HepG2 (cell line): ENCODE measurements around the gene TAF1A. TPM values are rescaled to one million over a fixed set of nuclear protein-coding genes. Genes with fewer than 3 reads are reported as not detected.

ENCODE experiments used
- ARID5B ChIP-seq: IDR thresholded peaks from 2 replicates; pipeline ENCODE4 v1.4.0; 2020; ENCODE audit warnings: mild to moderate bottlenecking, missing genetic modification reagents
- CEBPB ChIP-seq: IDR thresholded peaks from 2 replicates; pipeline ENCODE4 v1.6.1; 2011; ENCODE audit warnings: low read depth, low read length, improper control_type of control experiment, borderline replicate concordance
- ELF3 ChIP-seq: IDR thresholded peaks from 2 replicates; pipeline ENCODE4 v1.6.1; 2016; ENCODE audit warnings: missing genetic modification reagents, missing compliant biosample characterization
- FOSL1 ChIP-seq: sonication (generic); formaldehyde crosslinking; IDR thresholded peaks from 2 replicates; pipeline ENCODE4 v1.9.0; 2021; ENCODE audit warnings: missing genetic modification reagents, borderline replicate concordance
- FOXA3 ChIP-seq: IDR thresholded peaks from 2 replicates; pipeline ENCODE4 v1.6.1; 2016; ENCODE audit warnings: missing genetic modification reagents, missing compliant biosample characterization
- FOXO1 ChIP-seq: sonication (generic); formaldehyde crosslinking; IDR thresholded peaks from 2 replicates; pipeline ENCODE4 v1.4.0; 2020; ENCODE audit warnings: missing genetic modification reagents
- HNF4A ChIP-seq: sonication (generic); formaldehyde crosslinking; IDR thresholded peaks from 2 replicates; pipeline ENCODE4 v1.4.0; 2020; ENCODE audit warnings: missing genetic modification reagents
- IRF2 ChIP-seq: IDR thresholded peaks from 2 replicates; pipeline ENCODE4 v1.6.1; 2018; ENCODE audit warnings: missing genetic modification reagents, missing compliant biosample characterization
- JUN ChIP-seq: sonication (generic); formaldehyde crosslinking; IDR thresholded peaks from 2 replicates; pipeline ENCODE4 v1.4.0; 2020; ENCODE audit warnings: mild to moderate bottlenecking, missing genetic modification reagents
- KLF12 ChIP-seq: sonication (generic); formaldehyde crosslinking; IDR thresholded peaks from 2 replicates; pipeline ENCODE4 v1.4.0; 2020; ENCODE audit warnings: missing genetic modification reagents, borderline replicate concordance
- ONECUT2 ChIP-seq: sonication (generic); formaldehyde crosslinking; IDR thresholded peaks from 2 replicates; pipeline ENCODE4 v1.4.0; 2020; ENCODE audit warnings: missing genetic modification reagents
- PAXIP1 ChIP-seq: sonication (generic); formaldehyde crosslinking; conservative IDR thresholded peaks from 2 replicates; pipeline ENCODE4 v1.4.0; 2020; ENCODE audit warnings: mild to moderate bottlenecking, missing genetic modification reagents, moderate library complexity
- SNAPC2 ChIP-seq: sonication (generic); formaldehyde crosslinking; IDR thresholded peaks from 2 replicates; pipeline ENCODE4 v1.8.1; 2022; ENCODE audit warnings: mild to moderate bottlenecking, missing genetic modification reagents
- SOX13 ChIP-seq, 3 experiments: fragments of 450-650 bp in 1 of 3; sonication (generic) in 1 of 3; formaldehyde crosslinking in 1 of 3; IDR thresholded peaks in 2 of 3; conservative IDR thresholded peaks in 1 of 3; 2 replicates each; pipeline versions ENCODE4 v1.5.0 to v1.6.1; 2016 to 2020; ENCODE audit warnings: antibody characterized with exemption in 1 of 3, mild to moderate bottlenecking in 1 of 3, missing compliant biosample characterization in 1 of 3, missing genetic modification reagents in 1 of 3, moderate library complexity in 1 of 3
- SOX6 ChIP-seq, 2 experiments: fragments of 450-650 bp in 1 of 2; sonication (generic) in 1 of 2; formaldehyde crosslinking in 1 of 2; IDR thresholded peaks; 2 replicates each; pipeline versions ENCODE4 v1.4.0 to v1.6.1; 2017 to 2020; ENCODE audit warnings: antibody characterized with exemption in 1 of 2, mild to moderate bottlenecking in 1 of 2, missing genetic modification reagents in 1 of 2
- ZIK1 ChIP-seq: sonication (generic); formaldehyde crosslinking; IDR thresholded peaks from 2 replicates; pipeline ENCODE4 v1.5.0; 2020; ENCODE audit warnings: mild to moderate bottlenecking, low read depth, missing genetic modification reagents, borderline replicate concordance
- polyA plus RNA-seq, 8 experiments: library from polyadenylated mRNA; depleted of rRNA in 3 of 8; stranded (reverse) in 7 of 8; unstranded in 1 of 8; fragments of >200 nt; fragmentation: Illumina TruSeq in 4 of 8; extraction: Trizol in 4 of 8; gene quantifications; 2 replicates each; pipeline versions ENCODE4 v1.2.1 to v1.2.3, GENCODE V29; 2011 to 2016; ENCODE audit warnings: low read depth in 4 of 8, missing spikeins in 1 of 8, mixed read lengths in 1 of 8; ENCODE audit not compliant: insufficient read depth in 1 of 8
- total RNA-seq, 5 experiments: library from RNA; depleted of rRNA; stranded (reverse); fragments of >200 nt; fragmentation: Illumina TruSeq; extraction: Trizol; gene quantifications; 2 replicates each; pipeline ENCODE4 v1.2.3, GENCODE V29; 2016; ENCODE audit warnings: low read depth in 1 of 5
- TF ChIP-seq, protein P1 (sequence below): IDR thresholded peaks from 2 replicates; pipeline ENCODE4 v1.6.1; 2016
- TF ChIP-seq, protein P2 (sequence below): sonication (generic); formaldehyde crosslinking; IDR thresholded peaks from 2 replicates; pipeline ENCODE4 v1.8.1; 2022; ENCODE audit warnings: low read depth, mild to moderate bottlenecking, missing genetic modification reagents

TAF1A gene
- total and polyA plus RNA-seq, 2 of the 13 experiments (the other 11 are each of a cell fraction or from before 2014, with no cell fraction given): 3.3 to 10.7 TPM

DNA sequence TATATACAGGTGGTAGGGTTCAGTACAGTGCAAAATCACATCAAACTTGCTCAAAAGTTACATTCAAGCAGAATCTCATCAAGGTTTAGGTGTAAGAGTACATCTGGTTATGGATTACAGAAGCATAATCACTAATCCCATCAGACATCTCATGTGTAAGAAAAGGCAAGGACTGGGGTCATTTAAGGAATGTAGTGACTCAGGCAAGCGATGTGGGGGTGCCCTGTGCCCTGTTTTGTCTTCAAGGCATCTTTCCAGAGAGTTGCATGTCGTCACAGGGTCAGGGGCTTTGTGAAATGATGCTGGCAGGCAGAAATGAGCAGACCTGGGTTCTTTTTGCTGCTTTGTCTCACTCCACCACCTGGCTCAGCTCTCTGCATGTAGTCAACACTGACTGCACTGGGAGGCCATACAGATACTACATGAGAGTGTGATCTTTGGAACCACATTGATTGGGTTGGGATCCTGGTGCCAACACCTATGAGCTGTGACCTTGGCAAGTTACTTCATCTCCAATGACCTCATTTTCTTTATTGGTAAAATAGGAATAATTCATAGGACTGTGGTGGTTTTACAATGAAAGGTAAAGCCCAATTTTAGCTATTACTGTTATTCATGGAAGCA, 33.6 kb downstream of the TAF1A start (continued):
- TF ChIP-seq ONECUT2 (CRISPR knock-in tag) (peak; percentile 80), SOX6 (IDR thresholded peaks at IDR 0.05) (no peak), SOX6 (CRISPR knock-in tag; IDR thresholded peaks at IDR 0.05) (0 out of 2 replicates have a peak, but pooled peaks have one; percentile 9), JUN (CRISPR knock-in tag) (peak; percentile 78; the same call in 1 of the 2 replicates), SNAPC2 (no peak), PAXIP1 (CRISPR knock-in tag) (peak; percentile 80), FOSL1 (CRISPR knock-in tag) (no peak), HNF4A (CRISPR knock-in tag) (peak; percentile 82), ZIK1 (CRISPR knock-in tag) (no peak), SOX13 (IDR thresholded peaks at IDR 0.05) (no peak), SOX13 (CRISPR knock-in tag; conservative IDR thresholded peaks at IDR 0.05 in 1 of 2, IDR thresholded peaks at IDR 0.05 in 1 of 2) (0 out of 4 replicates have a peak, but pooled peaks of 1 of the 2 experiments have one; percentile 23), FOXA3 (0 out of 2 replicates have a peak, but pooled peaks have one; percentile 45), ARID5B (CRISPR knock-in tag) (peak; percentile 66), IRF2 (CRISPR knock-in tag) (0 out of 2 replicates have a peak, but pooled peaks have one; percentile 14), ELF3 (CRISPR knock-in tag) (no peak), KLF12 (CRISPR knock-in tag) (no peak), FOXO1 (CRISPR knock-in tag) (peak; percentile 18; the same call in 1 of the 2 replicates), CEBPB (0 out of 2 replicates have a peak, but pooled peaks have one; percentile 19)
- TF ChIP-seq, protein P1, sequence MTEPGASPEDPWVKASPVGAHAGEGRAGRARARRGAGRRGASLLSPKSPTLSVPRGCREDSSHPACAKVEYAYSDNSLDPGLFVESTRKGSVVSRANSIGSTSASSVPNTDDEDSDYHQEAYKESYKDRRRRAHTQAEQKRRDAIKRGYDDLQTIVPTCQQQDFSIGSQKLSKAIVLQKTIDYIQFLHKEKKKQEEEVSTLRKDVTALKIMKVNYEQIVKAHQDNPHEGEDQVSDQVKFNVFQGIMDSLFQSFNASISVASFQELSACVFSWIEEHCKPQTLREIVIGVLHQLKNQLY (CRISPR knock-in tag): peak; percentile 41; the same call in 1 of the 2 replicates
- TF ChIP-seq, protein P2, sequence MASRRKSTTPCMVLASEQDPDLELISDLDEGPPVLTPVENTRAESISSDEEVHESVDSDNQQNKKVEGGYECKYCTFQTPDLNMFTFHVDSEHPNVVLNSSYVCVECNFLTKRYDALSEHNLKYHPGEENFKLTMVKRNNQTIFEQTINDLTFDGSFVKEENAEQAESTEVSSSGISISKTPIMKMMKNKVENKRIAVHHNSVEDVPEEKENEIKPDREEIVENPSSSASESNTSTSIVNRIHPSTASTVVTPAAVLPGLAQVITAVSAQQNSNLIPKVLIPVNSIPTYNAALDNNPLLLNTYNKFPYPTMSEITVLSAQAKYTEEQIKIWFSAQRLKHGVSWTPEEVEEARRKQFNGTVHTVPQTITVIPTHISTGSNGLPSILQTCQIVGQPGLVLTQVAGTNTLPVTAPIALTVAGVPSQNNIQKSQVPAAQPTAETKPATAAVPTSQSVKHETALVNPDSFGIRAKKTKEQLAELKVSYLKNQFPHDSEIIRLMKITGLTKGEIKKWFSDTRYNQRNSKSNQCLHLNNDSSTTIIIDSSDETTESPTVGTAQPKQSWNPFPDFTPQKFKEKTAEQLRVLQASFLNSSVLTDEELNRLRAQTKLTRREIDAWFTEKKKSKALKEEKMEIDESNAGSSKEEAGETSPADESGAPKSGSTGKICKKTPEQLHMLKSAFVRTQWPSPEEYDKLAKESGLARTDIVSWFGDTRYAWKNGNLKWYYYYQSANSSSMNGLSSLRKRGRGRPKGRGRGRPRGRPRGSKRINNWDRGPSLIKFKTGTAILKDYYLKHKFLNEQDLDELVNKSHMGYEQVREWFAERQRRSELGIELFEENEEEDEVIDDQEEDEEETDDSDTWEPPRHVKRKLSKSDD (CRISPR knock-in tag): no peak
